ENCODE measurements around the gene NPTX2.
A peak's percentile ranks its signal among the peaks of the same experiment; 100 is the strongest.
"Not testable (repeated sequence)": the region's sequence is repeated elsewhere in the genome, so short reads cannot be mapped to it uniquely, and the experiment has no call there.

The NPTX2 gene, protein sequence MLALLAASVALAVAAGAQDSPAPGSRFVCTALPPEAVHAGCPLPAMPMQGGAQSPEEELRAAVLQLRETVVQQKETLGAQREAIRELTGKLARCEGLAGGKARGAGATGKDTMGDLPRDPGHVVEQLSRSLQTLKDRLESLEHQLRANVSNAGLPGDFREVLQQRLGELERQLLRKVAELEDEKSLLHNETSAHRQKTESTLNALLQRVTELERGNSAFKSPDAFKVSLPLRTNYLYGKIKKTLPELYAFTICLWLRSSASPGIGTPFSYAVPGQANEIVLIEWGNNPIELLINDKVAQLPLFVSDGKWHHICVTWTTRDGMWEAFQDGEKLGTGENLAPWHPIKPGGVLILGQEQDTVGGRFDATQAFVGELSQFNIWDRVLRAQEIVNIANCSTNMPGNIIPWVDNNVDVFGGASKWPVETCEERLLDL

DNA sequence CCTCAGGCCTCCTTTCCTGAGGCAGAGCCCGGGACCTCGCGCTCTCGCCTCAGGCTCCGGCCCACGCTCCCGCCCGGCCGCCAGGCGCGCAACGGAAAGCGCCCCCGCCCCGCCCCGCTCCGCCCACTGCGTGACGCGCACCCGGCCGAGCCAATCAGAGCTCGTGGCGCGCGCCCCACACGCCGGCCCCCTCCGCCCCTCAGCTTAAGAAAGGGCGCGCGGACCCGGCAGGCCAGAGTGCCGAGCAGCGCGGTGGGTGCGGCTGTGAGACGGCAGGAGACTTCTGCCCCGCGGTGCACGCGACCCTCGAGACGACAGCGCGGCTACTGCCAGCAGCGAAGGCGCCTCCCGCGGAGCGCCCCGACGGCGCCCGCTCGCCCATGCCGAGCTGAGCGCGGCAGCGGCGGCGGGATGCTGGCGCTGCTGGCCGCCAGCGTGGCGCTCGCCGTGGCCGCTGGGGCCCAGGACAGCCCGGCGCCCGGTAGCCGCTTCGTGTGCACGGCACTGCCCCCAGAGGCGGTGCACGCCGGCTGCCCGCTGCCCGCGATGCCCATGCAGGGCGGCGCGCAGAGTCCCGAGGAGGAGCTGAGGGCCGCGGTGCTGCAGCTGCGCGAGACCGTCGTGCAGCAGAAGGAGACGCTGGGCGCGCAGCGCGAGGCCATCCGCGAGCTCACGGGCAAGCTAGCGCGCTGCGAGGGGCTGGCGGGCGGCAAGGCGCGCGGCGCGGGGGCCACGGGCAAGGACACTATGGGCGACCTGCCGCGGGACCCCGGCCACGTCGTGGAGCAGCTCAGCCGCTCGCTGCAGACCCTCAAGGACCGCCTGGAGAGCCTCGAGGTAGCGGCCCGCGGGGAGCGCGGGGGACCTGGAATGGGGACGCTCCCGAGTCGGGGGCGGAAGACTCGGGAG is at the start of gene NPTX2:
Gene NPTX2 (plus strand): TSS at position 235 of the 909 bp plus-strand sequence. CDS start 177 bp downstream, at position 412.
- TF ChIP-seq, protein P1, sequence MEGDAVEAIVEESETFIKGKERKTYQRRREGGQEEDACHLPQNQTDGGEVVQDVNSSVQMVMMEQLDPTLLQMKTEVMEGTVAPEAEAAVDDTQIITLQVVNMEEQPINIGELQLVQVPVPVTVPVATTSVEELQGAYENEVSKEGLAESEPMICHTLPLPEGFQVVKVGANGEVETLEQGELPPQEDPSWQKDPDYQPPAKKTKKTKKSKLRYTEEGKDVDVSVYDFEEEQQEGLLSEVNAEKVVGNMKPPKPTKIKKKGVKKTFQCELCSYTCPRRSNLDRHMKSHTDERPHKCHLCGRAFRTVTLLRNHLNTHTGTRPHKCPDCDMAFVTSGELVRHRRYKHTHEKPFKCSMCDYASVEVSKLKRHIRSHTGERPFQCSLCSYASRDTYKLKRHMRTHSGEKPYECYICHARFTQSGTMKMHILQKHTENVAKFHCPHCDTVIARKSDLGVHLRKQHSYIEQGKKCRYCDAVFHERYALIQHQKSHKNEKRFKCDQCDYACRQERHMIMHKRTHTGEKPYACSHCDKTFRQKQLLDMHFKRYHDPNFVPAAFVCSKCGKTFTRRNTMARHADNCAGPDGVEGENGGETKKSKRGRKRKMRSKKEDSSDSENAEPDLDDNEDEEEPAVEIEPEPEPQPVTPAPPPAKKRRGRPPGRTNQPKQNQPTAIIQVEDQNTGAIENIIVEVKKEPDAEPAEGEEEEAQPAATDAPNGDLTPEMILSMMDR (IDR thresholded peaks at IDR 0.05; ENCODE audit: extremely low read depth, missing control alignments): no peak
- DNase-seq (ENCODE audit: low spot score): peak; percentile 35

DNA sequence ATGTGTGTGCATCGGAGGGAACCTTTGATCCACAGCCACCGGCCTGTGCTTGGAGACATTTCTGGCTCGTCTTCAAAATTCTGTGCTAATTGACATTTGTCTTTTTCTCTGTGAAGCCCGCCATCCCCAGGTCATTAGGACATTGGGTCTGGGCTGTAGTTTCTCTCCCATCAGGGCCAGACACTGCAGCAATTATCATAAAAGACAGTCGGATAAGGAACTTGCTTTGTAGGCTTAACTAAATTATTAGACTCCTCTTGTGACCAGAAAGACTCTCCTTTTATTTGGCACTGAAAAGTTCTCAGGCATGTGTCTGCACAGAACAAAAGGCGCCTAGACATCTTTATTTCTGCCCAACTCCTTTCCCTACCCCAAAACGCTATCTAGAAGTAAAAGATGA is 49.1 kb upstream of the NPTX2 start:
- TF ChIP-seq, protein P1 (IDR thresholded peaks at IDR 0.05; ENCODE audit: extremely low read depth, missing control alignments): no peak
- no peak for DNase-seq (ENCODE audit: low spot score)

GRCh38 chr7:98568891-98569290 is 48.2 kb upstream of the NPTX2 start:
- TF ChIP-seq, protein P1 (IDR thresholded peaks at IDR 0.05; ENCODE audit: extremely low read depth, missing control alignments): no peak
- no peak for DNase-seq (ENCODE audit: low spot score)

GRCh38 chr7:98569691-98570337 is 47.3 kb upstream of the NPTX2 start:
- TF ChIP-seq, protein P1 (IDR thresholded peaks at IDR 0.05; ENCODE audit: extremely low read depth, missing control alignments): no peak
- no peak for DNase-seq (ENCODE audit: low spot score)

DNA sequence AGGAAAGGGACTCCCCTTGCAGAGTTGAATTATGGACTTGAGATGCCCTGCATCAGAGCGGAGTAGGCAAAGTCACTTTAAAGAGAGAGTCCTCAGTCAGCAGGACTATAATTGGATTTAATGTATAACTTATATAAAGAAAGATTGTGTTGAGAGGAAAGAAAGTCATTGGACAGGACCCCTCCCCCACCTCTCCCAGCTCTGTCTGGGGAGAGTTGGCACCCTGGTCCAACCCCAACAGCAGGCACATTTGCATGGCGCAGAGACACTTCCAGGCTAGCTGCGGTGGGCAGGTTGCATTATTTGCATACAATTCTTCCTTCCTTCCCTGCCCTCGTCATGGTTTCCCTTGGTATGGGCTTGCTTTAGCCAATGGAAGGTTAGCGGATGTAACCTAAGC is 46.1 kb upstream of the NPTX2 start:
- no peak for DNase-seq (ENCODE audit: low spot score)
- TF ChIP-seq, protein P1 (IDR thresholded peaks at IDR 0.05; ENCODE audit: extremely low read depth, missing control alignments): no peak

DNA sequence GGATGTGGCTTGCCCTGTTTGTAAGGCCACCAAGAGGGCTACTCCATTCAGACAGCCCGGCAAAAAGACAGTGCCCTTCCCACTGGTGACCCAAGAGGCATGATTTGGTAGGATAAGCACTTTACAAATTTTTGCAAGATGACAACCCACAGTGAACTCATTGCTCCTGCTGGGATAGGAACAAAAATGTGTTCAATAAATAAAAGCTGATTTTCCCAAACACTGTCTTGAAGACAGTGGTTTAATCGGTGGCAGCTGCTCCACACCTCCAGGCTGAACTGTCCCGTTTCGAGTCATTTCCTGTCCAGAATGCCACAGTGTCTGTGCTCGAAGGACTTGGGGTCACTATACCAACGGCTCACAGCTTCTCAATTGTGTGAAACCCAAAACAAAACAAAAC is 45.1 kb upstream of the NPTX2 start:
- DNase-seq (ENCODE audit: low spot score): no peak

GRCh38 chr7:98572716-98573115 is 44.4 kb upstream of the NPTX2 start:
- not testable (repeated sequence) for DNase-seq (ENCODE audit: low spot score)

More for the DNA sequence above, 45.1 kb upstream of the NPTX2 start:
- TF ChIP-seq, protein P1 (IDR thresholded peaks at IDR 0.05; ENCODE audit: extremely low read depth, missing control alignments): no peak
